AG04449 (cell line): Measurements from ENCODE around the gene CPVL.
A peak's percentile ranks its signal among the peaks of the same experiment; 100 is the strongest.

Experiments
- CTCF ChIA-PET: fragments of 350-600 bp; formaldehyde crosslinking; extraction: SDS; loops from one replicate; lab custom pipeline; 2021; ENCODE audit warnings: antibody characterized with exemption; lab: Yijun Ruan, JAX
- POLR2A ChIA-PET: fragments of 400-600, 350-600 bp; formaldehyde crosslinking; extraction: SDS; loops from one replicate; lab custom pipeline; 2020; ENCODE audit warnings: antibody characterized with exemption, inconsistent platforms; lab: Yijun Ruan, JAX
- DNase-seq: peaks from one replicate; pipeline ENCODE4 v3.0.0-alpha.2; 2010; ENCODE audit warnings: low read depth, low spot score
- H3K4me3 ChIP-seq: 2 replicates; pipeline ENCODE4 v1.5.1; 2011; ENCODE audit warnings: low read depth, mild to moderate bottlenecking, control low read depth, low read length
- TF ChIP-seq, protein P1 (sequence below): IDR thresholded peaks from one replicate; pipeline ENCODE4 v1.5.1; 2011; ENCODE audit warnings: mild to moderate bottlenecking, moderate library complexity, low read length, control low read depth, inconsistent platforms; ENCODE audit not compliant: insufficient read depth; ENCODE audit errors: missing control alignments

CPVL gene

DNA sequence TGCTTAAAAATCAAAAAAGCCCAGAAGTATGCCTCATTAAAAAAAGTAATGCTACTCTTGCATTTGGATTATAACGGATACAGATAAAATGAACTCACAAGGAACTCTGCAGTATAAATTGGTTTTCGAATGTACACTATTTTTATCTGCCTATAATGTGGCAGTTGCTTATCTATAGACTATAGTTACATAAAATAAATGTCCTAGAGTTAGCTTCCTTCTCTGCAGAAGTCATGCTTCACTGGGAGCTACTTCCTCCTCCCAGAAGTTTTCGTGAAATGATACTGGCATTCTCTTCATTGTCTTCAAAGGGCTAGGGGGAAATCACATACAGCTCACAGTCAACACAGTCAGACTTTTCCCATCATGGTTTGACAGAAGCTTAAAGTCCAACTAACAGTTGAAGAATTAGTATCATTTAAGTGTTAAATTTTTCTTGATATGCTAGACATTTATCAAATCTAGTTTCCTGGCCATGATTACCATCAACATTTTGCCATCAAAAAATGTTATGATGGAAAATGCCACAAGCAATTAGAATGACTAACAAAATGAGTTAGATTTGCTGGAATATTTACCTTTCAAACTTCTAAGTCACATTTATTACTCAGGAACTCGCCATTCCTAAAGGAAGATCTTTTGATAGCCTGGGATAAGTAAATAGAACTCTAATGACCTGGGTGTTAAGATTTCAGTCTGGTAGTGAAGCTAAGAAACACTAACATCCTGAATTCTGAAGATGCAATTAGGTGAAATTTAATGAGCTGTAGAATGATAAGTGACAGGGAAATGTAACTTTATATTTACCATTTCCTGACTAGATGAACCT is 100.9 kb downstream of the CPVL start:
- ChIA-PET CTCF (interaction anchor here (1.4 kb wide), 1 partner anchor 118 kb away, joined by 5 read pairs; no protein-coding TSS in a partner anchor), POLR2A (no interaction called here)
- no peak overlapping the region for H3K4me3 ChIP-seq
- DNase-seq, result no peak
- TF ChIP-seq, protein P1, sequence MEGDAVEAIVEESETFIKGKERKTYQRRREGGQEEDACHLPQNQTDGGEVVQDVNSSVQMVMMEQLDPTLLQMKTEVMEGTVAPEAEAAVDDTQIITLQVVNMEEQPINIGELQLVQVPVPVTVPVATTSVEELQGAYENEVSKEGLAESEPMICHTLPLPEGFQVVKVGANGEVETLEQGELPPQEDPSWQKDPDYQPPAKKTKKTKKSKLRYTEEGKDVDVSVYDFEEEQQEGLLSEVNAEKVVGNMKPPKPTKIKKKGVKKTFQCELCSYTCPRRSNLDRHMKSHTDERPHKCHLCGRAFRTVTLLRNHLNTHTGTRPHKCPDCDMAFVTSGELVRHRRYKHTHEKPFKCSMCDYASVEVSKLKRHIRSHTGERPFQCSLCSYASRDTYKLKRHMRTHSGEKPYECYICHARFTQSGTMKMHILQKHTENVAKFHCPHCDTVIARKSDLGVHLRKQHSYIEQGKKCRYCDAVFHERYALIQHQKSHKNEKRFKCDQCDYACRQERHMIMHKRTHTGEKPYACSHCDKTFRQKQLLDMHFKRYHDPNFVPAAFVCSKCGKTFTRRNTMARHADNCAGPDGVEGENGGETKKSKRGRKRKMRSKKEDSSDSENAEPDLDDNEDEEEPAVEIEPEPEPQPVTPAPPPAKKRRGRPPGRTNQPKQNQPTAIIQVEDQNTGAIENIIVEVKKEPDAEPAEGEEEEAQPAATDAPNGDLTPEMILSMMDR, result no peak

DNA sequence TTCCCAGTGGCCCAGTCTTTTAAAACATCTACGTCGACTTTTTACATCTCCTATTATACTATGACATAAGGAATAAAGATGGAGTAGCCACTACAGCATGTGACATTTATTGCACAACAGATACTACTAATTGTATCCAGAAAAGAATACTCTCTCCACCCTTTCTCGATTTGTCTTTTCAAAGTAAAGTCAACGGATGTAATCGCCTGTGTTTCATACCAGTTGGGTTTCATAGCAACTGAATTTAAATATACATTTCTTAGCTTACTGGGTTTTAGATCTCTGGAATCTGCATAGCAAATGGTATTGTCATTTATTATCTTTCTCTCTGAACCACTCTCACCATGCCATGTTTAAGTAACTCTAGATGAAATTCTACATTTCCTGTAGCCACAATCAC is 101.8 kb downstream of the CPVL start:
- peak; percentile 51 for DNase-seq
- CTCF ChIA-PET, result no interaction called here
- H3K4me3 ChIP-seq, result no peak overlapping the region
- POLR2A ChIA-PET, result no interaction called here
- TF ChIP-seq, protein P1, result no peak

DNA sequence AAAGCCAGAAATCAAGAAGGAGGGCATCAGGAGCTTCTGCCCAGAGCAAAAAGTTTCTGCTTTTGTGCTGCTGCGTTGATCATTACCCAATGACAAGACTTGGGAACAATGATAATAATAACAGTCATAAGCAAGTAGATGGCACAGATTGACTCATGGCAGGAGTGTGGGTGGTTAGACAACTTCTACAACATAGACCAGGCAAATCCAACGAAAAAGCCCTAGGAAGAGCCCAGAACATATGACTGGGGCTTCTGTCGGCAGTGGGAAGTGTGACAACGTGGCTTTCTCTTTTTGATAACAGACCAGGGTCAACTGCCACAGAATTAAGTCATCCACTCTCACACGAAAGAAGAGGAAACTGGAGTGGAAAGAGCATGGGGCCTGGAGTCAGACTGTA is 102.8 kb downstream of the CPVL start:
- TF ChIP-seq, protein P1, result no peak
- POLR2A ChIA-PET, result no interaction called here
- H3K4me3 ChIP-seq, result no peak overlapping the region
- DNase-seq, result no peak
- CTCF ChIA-PET, result interaction anchor here (0.9 to 1.3 kb wide), 2 partner anchors 87 to 116 kb away, joined by 3 read pairs; no protein-coding TSS in a partner anchor

DNA sequence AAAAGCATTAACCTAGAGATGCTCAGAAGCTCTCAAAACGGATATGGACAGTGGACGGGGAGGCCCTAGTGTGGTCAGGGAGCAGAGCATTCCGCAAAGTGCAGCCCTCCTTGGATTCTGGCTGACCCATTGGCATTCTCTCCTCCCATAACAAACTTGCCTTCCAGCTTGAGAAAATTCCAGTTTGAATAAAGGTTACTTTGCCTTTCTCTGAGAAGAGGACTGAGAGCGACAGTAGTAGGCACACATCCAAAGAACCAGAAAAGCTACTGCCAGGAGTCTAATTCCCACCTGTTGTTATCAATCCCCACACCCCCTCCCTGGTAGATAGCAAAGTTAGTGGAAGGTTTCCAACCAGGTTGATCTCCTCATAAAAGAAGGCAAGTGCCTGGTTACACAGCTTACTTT is 103.5 kb downstream of the CPVL start:
- no peak overlapping the region for H3K4me3 ChIP-seq
- CTCF ChIA-PET, result interaction anchor here (0.9 to 1.4 kb wide), 3 partner anchors 64 to 116 kb away, joined by 3 to 4 read pairs (median 3); no protein-coding TSS in a partner anchor
- DNase-seq, result no peak
- TF ChIP-seq, protein P1, result no peak
- POLR2A ChIA-PET, result no interaction called here

DNA sequence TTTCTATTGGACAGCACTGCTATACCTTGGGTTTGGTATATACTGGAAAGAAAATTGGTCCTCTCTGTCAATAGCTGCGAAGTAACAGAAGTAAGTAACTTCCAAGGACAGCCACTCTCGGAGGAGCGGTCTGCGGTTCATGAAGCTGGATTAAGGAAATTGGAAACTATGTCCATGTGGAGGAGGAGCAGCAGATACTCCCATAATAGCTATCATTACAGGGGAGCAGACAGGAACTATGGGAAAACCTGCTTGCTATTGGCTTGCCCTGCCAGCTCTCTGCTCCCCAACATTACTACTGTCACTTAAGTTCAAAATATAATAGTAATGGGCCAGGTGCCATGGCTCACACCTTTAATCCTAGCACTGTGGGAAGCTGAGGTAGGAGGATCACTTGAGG is 104.3 kb downstream of the CPVL start:
- DNase-seq, result no peak
- H3K4me3 ChIP-seq, result no peak overlapping the region
- POLR2A ChIA-PET, result interaction anchor here (0.6 kb wide), 1 partner anchor 92 kb away, joined by 3 read pairs; no protein-coding TSS in a partner anchor
- CTCF ChIA-PET, result interaction anchor here (1.3 to 1.4 kb wide), 2 partner anchors 64 to 85 kb away, joined by 3 to 4 read pairs; no protein-coding TSS in a partner anchor
- TF ChIP-seq, protein P1, result no peak

DNA sequence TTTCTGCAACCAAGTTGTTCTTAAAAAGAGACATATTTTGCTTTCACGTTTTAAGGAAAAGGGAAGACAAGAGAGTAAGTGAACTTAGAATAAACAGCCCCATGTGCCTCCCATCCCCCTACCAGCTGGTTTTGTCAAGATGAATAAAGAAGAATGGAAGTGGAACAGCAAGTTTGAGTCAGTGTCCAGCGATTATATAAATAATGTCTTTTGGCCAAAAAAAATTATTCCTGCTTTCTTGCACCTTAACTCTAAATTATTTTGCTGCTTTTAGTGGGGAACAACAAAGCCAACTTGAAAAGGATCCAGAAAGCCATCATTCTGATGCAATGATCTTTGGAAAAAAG is 105.8 kb downstream of the CPVL start:
- DNase-seq, result no peak
- POLR2A ChIA-PET, result interaction anchor here (0.5 kb wide), 1 partner anchor 54 kb away, joined by 3 read pairs; no protein-coding TSS in a partner anchor
- CTCF ChIA-PET, result interaction anchor here (1.0 to 3.6 kb wide), 3 partner anchors 13 to 114 kb away, joined by 3 to 26 read pairs (median 3); no protein-coding TSS in a partner anchor
- TF ChIP-seq, protein P1, result no peak
- no peak overlapping the region for H3K4me3 ChIP-seq
